SK-N-SH treated with all-trans-retinoic acid at 6 μM for 48 hours (cell line): ENCODE results near the gene ADCY5.

Experiments used
- BACH2 ChIP-seq: fragments of 250-450 bp; sonication (Bioruptor Pico); IDR thresholded peaks from 2 replicates; pipeline ENCODE4 v1.9.0; 2021; ENCODE audit warnings: mild to moderate bottlenecking, borderline replicate concordance
- ESRRG ChIP-seq: fragments of 250-450 bp; sonication (Bioruptor Pico); IDR thresholded peaks from 2 replicates; pipeline ENCODE4 v1.6.1; 2021; ENCODE audit warnings: mild to moderate bottlenecking
- POU6F1 ChIP-seq: fragments of 250-450 bp; sonication (Bioruptor Pico); IDR thresholded peaks from 2 replicates; pipeline ENCODE4 v1.8.0; 2021; ENCODE audit warnings: low read depth, mild to moderate bottlenecking, moderate library complexity, borderline replicate concordance
- RARB ChIP-seq: fragments of 250-450 bp; sonication (Bioruptor Pico); IDR thresholded peaks from 2 replicates; pipeline ENCODE4 v1.8.0; 2021; ENCODE audit warnings: mild to moderate bottlenecking, moderate library complexity
- ZC3H10 ChIP-seq: fragments of 250-450 bp; sonication (Bioruptor Pico); IDR thresholded peaks from 2 replicates; pipeline ENCODE4 v1.5.1; 2021; ENCODE audit warnings: mild to moderate bottlenecking, moderate library complexity
- ZFP30 ChIP-seq: fragments of 450-650 bp; formaldehyde crosslinking; IDR thresholded peaks from 2 replicates; pipeline ENCODE4 v1.5.0; 2022; ENCODE audit warnings: mild to moderate bottlenecking, moderate library complexity

GRCh38 chr3:123467046-123467445 lies 18.2 kb upstream of the ADCY5 start:
- TF ChIP-seq ESRRG (CRISPR knock-in tag), result no peak
- TF ChIP-seq POU6F1 (CRISPR knock-in tag), result no peak
- no peak for TF ChIP-seq BACH2 (CRISPR knock-in tag)
- TF ChIP-seq ZFP30 (CRISPR knock-in tag), result no peak
- no peak for TF ChIP-seq RARB (CRISPR knock-in tag)
- no peak for TF ChIP-seq ZC3H10 (CRISPR knock-in tag)
